Measurements from ENCODE around the gene GMDS.

DNA sequence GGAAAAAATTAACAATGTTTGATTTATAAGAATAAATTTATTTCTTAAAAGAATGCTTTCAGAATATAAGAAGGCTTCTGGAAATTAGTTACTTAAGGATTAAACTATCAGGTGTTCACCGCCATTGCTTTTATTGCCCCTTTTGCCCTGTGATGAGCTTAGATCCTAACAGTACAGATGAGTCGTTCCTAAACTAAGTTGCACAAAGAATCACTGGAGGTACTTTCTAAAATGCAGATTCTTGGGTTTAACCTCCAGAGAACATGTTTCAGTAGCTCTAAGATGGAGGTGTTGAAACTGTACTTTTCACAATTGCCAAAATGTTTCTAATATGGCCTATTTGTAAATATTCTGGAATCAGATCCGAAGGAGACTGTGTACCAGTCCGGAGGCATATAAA lies 211.9 kb downstream of the GMDS start:
- TF ChIP-seq CTCF (conservative IDR thresholded peaks at IDR 0.05; ENCODE audit: low read length): no peak
- no peak for TF ChIP-seq EZH2phosphoT487 (IDR thresholded peaks at IDR 0.05; ENCODE audit: borderline replicate concordance)

All from Loucy (cell line).